HG03159 (cell line): ENCODE measurements around the gene SLC17A3.

ENCODE experiments used
- ATAC-seq: cut with Tn5 transposase; IDR thresholded peaks from one replicate; pipeline ENCODE4 v1.9.1; 2021; ENCODE audit warnings: mild to moderate bottlenecking, moderate library complexity; ENCODE audit not compliant: unreplicated experiment

SLC17A3 gene

GRCh38 chr6:25842526-25842925 is 31.5 kb downstream of the SLC17A3 start:
- ATAC-seq: no peak

DNA sequence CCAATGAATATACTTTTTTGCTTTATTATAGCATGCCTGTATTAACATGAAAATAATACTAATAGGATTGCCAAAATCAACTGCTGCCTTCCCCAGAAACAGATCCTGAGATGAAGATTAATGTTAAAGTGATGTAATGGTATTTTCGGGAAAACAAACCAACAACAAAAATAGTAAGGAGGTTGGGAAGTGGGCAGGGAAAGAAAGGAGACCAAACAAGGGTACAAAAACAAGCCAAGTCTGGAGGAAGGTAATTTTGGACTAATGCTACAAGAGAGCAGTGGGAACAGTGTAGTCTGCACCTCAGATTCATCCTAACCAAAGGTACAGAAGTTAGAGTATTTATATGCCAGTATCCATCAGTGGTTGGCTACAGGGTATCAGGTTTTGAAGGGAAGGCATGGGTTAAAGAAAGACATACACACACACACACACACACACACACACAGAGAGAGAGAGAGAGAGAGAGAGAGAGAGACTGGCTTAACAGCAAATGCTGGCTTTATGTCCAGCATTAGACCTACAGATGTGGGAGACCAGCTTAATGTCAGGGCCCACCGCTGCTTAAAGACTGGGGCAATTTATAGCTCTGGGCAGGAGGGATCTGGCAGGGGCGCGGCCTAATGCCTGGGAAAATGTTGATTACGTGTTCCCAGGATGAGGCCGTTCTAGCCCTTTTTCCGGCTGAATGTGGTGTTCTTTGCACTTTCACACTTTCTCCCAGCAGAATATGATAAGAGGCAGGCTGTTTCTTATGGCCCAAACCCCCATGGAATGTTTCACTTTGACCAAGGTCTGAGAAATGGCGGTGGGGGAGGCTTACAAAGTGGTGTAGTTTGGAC is 38.4 kb downstream of the SLC17A3 start:
- no peak for ATAC-seq

GRCh38 chr6:25834950-25835349 is 39.1 kb downstream of the SLC17A3 start:
- ATAC-seq: no peak

- no peak for ATAC-seq
Measured at GRCh38 chr6:25833136-25833535, 40.9 kb downstream of the SLC17A3 start.

DNA sequence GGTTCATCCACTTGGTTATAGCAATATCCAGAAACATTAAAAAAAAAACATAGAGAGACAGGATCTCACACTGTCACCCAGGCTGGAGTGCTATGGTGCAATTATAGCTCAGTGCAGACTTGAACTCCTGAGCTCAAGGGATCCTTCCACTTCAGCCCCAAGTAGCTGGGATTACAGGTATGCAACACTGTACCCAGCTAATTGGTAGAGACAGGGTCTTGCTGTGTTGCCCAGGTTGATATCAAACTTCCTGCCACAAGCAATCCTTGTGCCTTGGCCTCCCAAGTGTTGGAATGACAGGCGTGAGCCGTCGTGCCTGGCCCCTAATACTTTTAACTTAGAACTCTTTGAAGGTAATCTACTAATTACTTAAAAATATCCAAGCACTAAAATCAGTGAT is 41.4 kb downstream of the SLC17A3 start:
- ATAC-seq: no peak

DNA sequence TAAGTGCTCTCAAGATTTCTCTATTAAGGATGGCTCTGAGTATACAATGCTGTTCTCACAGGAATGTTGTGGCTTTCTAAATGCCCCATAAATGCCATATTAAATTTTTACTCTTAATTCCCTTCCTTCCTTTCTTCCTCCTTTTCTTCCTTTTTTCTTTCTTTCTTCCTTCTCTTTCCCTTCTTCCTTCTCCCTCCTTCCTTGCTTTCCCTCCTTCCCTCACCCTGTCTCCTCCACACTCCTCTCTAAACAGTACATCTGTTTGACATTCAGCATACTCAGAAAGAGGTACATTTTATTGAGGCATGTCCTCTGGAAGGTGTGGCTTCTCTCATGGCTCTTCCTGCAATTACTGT is 41.8 kb downstream of the SLC17A3 start:
- no peak for ATAC-seq

DNA sequence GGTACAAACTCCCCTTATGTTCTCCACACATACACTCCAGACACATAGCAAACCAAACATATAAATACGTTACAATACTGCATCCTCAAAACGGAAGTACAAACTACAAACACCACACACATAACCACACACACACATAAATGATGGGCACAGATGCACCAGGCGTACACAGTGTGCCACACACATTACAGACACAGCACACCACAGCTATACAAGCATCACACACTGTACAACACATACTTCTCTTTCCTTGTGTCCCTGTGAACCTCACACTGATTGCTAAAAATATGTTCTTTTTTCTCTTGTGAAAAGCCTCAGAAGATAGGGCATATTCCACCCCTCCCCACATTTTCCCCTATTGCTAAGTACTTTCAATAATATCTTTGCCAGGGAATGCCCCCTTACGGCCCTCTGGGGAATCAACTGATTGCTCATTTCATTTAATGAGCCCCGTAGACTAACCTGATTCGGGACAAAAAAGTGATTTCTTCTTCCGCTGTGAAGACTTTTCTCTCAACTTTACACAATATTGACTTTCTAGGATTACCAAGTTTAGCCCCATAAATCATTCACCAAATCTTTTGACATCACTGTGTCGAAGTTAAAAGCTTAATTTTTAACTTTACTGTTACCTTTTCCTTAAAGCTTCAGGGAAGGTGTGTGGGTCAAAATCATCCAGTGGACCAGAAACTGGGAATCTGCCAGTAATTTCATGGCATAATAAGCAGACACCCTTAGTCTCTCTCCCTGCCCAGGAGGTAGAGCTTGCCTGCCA is 42.3 kb downstream of the SLC17A3 start, which contains the start of gene SLC17A1:
Gene SLC17A1 (minus strand): TSS at position 521 of the 775 bp plus-strand sequence. CDS start 1,495 bp downstream, outside the sequence.
- ATAC-seq: no peak

DNA sequence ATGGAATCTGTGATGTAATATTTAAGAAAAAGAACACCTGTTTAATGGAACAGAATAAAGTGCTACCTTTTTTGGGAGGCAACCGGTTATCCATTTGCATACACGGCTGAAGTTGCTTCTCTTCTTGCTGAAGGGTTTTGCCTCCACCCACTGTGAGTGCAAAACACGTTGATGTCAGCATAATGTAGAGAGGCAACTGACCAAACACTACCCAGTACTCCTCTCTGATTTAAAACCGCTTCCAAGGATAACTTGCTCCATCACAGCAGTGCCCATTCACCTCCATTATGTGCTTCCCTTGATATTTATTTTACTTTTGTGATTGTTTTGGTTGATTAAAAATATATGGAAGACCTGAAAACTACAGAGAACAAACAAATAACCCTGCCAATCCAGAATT is 43.6 kb downstream of the SLC17A3 start:
- ATAC-seq: no peak

DNA sequence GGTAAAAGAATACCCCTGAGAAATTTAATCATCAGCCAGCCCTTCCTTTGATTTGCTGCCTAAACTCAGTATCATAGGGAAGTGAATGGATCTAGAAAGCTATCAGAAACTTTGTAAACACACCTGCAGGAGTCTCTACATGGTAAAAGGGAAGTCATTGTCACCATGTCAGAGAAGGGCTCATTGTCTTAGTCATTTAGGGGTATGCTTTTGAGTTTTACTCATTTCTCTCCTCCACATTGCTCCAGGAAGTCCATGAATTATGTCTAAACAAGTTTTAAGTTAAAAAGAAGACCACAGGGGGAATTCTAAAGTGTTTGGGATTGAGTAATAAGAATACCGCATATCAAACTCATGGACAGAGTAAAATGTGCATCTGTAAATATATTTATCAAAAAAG is 44.7 kb downstream of the SLC17A3 start:
- ATAC-seq: no peak

- ATAC-seq: no peak
Measured at GRCh38 chr6:25821341-25821740, 52.7 kb downstream of the SLC17A3 start.

DNA sequence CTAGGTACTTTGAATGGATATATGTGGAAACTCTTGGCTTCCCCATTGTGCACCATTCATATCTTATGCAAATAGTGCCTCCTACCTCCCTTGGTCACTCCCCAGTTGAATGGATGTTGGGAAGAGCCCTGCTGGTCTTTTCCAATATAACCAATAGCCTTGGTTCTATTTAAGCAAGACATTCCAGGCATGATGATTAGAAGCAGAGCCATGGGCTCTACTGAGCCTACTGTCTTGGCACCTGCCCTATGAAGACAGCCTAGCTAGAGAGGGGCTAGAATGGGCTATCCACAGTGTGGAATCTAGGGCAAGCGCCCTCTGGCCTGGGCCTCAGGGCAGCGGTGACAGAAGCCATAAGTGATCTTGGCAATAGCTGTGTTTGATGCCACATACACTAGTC is 57.8 kb downstream of the SLC17A3 start:
- ATAC-seq: no peak

DNA sequence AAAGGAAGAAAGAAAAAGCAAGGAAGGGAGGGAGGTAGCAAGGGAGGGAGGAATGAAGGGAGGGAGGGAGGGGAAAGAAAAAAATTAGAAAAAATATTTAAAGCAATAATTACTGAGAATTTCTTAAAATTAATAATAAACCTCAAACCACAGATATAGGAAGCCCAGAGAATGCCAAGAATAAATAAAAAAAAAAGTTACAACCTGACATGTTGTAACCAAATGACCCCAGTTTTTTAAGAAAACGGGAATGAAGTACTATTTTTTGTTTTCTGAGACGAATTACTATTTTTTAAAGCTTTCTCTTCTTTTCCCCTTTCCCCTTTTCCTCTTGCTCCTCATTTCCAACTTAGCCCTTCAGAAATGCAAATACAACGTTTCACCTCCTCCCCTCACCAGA is 58.8 kb downstream of the SLC17A3 start:
- ATAC-seq: no peak

DNA sequence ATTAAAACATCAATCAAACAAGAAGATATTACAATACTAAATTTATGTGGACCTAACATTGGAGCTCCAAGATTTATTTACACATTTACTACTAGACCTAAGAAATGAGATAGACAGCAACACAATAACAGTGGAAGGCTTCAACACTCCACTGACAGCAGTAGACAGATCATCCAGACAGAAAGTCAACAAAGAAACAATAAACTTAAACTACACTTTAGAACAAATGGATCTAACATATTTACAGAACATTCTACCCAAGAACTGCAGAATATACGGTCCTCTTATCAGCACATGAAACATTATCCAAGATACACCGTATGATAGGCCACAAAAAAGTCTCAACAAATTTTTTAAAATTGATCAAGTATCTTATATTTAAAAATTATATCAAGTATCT is 69.2 kb downstream of the SLC17A3 start:
- ATAC-seq: no peak

DNA sequence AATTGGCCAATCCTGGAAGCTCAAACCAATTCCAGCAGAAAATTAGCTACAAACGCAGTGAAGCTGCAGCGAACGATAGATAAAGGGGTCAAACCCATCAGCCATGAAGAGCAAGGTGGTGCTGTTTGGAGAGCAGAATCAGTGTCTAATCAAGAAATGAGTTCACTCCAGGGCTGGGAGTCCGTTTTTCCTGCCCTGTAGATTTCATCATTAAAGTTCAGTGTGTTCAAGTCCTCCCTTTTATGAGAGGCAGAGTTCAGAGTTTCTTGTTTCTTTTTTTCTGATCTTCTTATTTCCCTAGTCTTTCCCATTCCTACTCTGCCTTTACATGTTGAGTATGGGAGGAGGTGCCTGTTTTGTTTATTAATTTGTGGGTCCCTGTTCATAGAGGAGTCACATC is 72.6 kb downstream of the SLC17A3 start:
- ATAC-seq: no peak
